Upper lobe of right lung (tissue), 1 donor: ENCODE data around the gene UCP3. TPM values are rescaled to one million over a fixed set of nuclear protein-coding genes. Genes with fewer than 3 reads are reported as not detected.

Experiments
- ATAC-seq: fragments of 200-7000 bp; cut with Tn5 transposase; one replicate; pipeline ENCODE4 v1.9.1; 2020; ENCODE audit warnings: mild to moderate bottlenecking, moderate library complexity
- DNase-seq: peaks from one replicate; pipeline ENCODE4 v3.0.0-alpha.2; 2020
- H3K27ac ChIP-seq: fragments of 200-600 bp; one replicate; pipeline ENCODE4 v1.8.0; 2022
- H3K27me3 ChIP-seq: fragments of 200-600 bp; one replicate; pipeline ENCODE4 v1.8.0; 2022; ENCODE audit warnings: mild to moderate bottlenecking
- H3K36me3 ChIP-seq: fragments of 200-600 bp; one replicate; pipeline ENCODE4 v1.8.0; 2022
- H3K4me1 ChIP-seq: fragments of 200-600 bp; one replicate; pipeline ENCODE4 v1.8.0; 2022
- H3K4me3 ChIP-seq: fragments of 200-600 bp; one replicate; pipeline ENCODE4 v1.8.0; 2022; ENCODE audit warnings: mild to moderate bottlenecking
- H3K9me3 ChIP-seq: fragments of 200-600 bp; one replicate; pipeline ENCODE4 v1.8.0; 2022
- CTCF ChIP-seq: fragments of 200-600 bp; IDR thresholded peaks from one replicate; pipeline ENCODE4 v1.8.0; 2022; ENCODE audit warnings: antibody characterized with exemption
- intact Hi-C: fragments of 100-400 bp; cut with DNase I; formaldehyde crosslinking; loops from one replicate; pipeline ENCODE4 v1.11.0; 2022
- total RNA-seq: library from RNA; stranded (reverse); fragmentation: NEBNext Ultra II Directional; extraction: Animal tissue kit (Norgen Biotek cat#: 25700); gene quantifications from one replicate; pipeline ENCODE4 v1.2.1, GENCODE V29; 2021
- donor health status: DM: no; HTN: yes; CAD: no; lungs with severe emphysema.

Gene UCP3
- total RNA-seq, 1 donor from 2014 or later: 2.6 TPM

- Histone ChIP-seq H3K4me1 (no peaks in the 10 kb centered on the region), H3K4me3 (no peak overlapping the region), H3K9me3 (no peaks in the 10 kb centered on the region), H3K27me3 (peaks cover 4% of the 10 kb centered on the region), H3K36me3 (no peaks in the 10 kb centered on the region), H3K27ac (no peak overlapping the region)
- no peak for TF ChIP-seq CTCF
- ATAC-seq (peak; percentile 28), DNase-seq (no peak)
- intact Hi-C loops: no loop called here
Measured at GRCh38 chr11:73957654-73958361, 51.1 kb downstream of the UCP3 start.

- no peaks in the 10 kb centered on the region for H3K4me1 ChIP-seq
- H3K9me3 ChIP-seq: no peaks in the 10 kb centered on the region
- H3K4me3 ChIP-seq: no peak overlapping the region
- intact Hi-C loops: no loop called here
- no peak overlapping the region for H3K27ac ChIP-seq
- peaks cover 4% of the 10 kb centered on the region for H3K27me3 ChIP-seq
- DNase-seq (no peak), ATAC-seq (no peak)
- no peak for TF ChIP-seq CTCF
- H3K36me3 ChIP-seq: no peaks in the 10 kb centered on the region
Measured at GRCh38 chr11:73956876-73957653, 51.8 kb downstream of the UCP3 start.

GRCh38 chr11:73951797-73952196 is 57.1 kb downstream of the UCP3 start:
- Histone ChIP-seq H3K4me3 (no peak overlapping the region), H3K27me3 (peaks cover 4% of the 10 kb centered on the region), H3K9me3 (no peaks in the 10 kb centered on the region), H3K4me1 (no peaks in the 10 kb centered on the region), H3K36me3 (no peaks in the 10 kb centered on the region), H3K27ac (no peak overlapping the region)
- DNase-seq: no peak
- peak; percentile 71 for ATAC-seq
- no peak for TF ChIP-seq CTCF
- intact Hi-C loops: no loop called here

- ATAC-seq (peak; percentile 88), DNase-seq (no peak)
- peaks cover 4% of the 10 kb centered on the region for H3K27me3 ChIP-seq
- no peak within 1 kb of the TSS for H3K27ac ChIP-seq
- intact Hi-C loops: no loop called here
- no peaks in the 10 kb centered on the region for H3K4me1 ChIP-seq
- H3K36me3 ChIP-seq: no peaks in the 10 kb centered on the region
- H3K4me3 ChIP-seq: no peak within 1 kb of the TSS
- no peak for TF ChIP-seq CTCF
- no peaks in the 10 kb centered on the region for H3K9me3 ChIP-seq
Measured at GRCh38 chr11:73950869-73951710, 57.8 kb downstream of the UCP3 start, which contains the start of gene DNAJB13. Gene DNAJB13, plus strand, starts transcription at chr11:73951026. Its CDS starts 44 bp downstream, at chr11:73951070.

Other genes with a start within 250 kb of the UCP3 start
- gene RAB6A, start 248.0 kb downstream of the UCP3 start, total RNA-seq: 137 TPM
- gene MRPL48, start 221.2 kb downstream of the UCP3 start, total RNA-seq: 21.4 TPM
- 48.1 TPM for gene COA4, start 132.2 kb downstream of the UCP3 start, total RNA-seq
- gene PAAF1, start 132.1 kb downstream of the UCP3 start, total RNA-seq: 13.9 TPM
- gene DNAJB13, start 58.1 kb downstream of the UCP3 start, total RNA-seq: not detected
- 56.3 TPM for gene UCP2, start 26.2 kb downstream of the UCP3 start, total RNA-seq
- gene C2CD3, start 161.9 kb upstream of the UCP3 start, total RNA-seq: 26.8 TPM
- gene PPME1, start 162.2 kb upstream of the UCP3 start, total RNA-seq: 32.0 TPM